ENCODE measurements around the gene UVRAG. TPM values are rescaled to one million over a fixed set of nuclear protein-coding genes. Genes with fewer than 3 reads are reported as not detected.
A peak's percentile ranks its signal among the peaks of the same experiment; 100 is the strongest.

Gene UVRAG
- total and polyA plus RNA-seq, 2 experiments from 2014 or later: 21.6 to 34.0 TPM

DNA sequence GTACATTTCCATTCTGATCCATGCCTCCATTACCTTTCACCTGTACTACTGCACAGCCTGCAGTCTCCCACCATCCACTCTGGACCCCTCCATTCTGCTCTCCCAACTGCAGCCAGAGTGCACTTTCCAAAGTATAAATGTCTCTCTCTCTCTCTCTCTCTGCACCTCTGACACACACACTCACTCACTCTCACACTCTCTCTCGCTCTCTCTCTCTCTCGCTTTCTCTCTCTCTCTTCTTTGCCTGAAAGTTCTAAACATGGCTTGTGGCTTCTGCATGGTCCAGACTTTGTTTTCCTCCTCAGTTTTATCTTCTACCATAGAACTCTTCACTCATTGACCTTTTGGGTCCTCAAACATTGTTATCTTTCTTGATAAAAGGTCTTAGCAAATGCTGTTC, 314.7 kb downstream of the UVRAG start:
- Histone ChIP-seq H3K4me3 (no peak overlapping the region), H3K4me1 (ENCODE audit: low read depth) (peaks cover 56% of the 10 kb centered on the region), H3K27me3 (no peaks in the 10 kb centered on the region), H3K9me3 (ENCODE audit: low read depth) (no peaks in the 10 kb centered on the region), H3K36me3 (no peaks in the 10 kb centered on the region), H3K27ac (peak overlapping the region; percentile 89)
- no peak for DNase-seq (ENCODE audit: low read depth in 1 of 2, low spot score in 1 of 2)
- TF ChIP-seq, protein P1, sequence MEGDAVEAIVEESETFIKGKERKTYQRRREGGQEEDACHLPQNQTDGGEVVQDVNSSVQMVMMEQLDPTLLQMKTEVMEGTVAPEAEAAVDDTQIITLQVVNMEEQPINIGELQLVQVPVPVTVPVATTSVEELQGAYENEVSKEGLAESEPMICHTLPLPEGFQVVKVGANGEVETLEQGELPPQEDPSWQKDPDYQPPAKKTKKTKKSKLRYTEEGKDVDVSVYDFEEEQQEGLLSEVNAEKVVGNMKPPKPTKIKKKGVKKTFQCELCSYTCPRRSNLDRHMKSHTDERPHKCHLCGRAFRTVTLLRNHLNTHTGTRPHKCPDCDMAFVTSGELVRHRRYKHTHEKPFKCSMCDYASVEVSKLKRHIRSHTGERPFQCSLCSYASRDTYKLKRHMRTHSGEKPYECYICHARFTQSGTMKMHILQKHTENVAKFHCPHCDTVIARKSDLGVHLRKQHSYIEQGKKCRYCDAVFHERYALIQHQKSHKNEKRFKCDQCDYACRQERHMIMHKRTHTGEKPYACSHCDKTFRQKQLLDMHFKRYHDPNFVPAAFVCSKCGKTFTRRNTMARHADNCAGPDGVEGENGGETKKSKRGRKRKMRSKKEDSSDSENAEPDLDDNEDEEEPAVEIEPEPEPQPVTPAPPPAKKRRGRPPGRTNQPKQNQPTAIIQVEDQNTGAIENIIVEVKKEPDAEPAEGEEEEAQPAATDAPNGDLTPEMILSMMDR (IDR thresholded peaks at IDR 0.05; ENCODE audit: low read depth, low read length): no peak

DNA sequence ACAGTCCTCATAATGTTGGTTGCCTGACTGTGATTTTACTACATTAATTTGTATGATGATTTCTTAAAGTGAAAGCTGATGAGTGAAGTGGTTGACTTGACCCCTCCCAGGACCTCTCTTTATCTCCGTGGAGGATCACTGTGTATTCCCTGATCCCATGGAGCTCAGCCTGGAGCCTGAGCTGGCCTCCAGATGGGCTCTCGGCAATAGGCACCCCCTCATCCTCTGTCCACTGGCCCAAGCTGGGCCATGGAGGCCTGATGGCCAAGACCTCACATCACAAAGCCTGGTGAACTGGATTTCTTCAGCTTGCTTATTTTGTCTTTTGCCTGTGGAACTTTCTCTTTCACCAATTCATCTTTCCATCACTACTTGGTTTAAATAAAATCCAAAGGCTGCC, 316.1 kb downstream of the UVRAG start:
- Histone ChIP-seq H3K4me3 (no peak overlapping the region), H3K27me3 (no peaks in the 10 kb centered on the region), H3K9me3 (ENCODE audit: low read depth) (no peaks in the 10 kb centered on the region), H3K36me3 (no peaks in the 10 kb centered on the region), H3K4me1 (ENCODE audit: low read depth) (peaks cover 46% of the 10 kb centered on the region), H3K27ac (peak overlapping the region; percentile 89)
- TF ChIP-seq, protein P1 (IDR thresholded peaks at IDR 0.05; ENCODE audit: low read depth, low read length): no peak
- no peak for DNase-seq (ENCODE audit: low read depth in 1 of 2, low spot score in 1 of 2)

DNA sequence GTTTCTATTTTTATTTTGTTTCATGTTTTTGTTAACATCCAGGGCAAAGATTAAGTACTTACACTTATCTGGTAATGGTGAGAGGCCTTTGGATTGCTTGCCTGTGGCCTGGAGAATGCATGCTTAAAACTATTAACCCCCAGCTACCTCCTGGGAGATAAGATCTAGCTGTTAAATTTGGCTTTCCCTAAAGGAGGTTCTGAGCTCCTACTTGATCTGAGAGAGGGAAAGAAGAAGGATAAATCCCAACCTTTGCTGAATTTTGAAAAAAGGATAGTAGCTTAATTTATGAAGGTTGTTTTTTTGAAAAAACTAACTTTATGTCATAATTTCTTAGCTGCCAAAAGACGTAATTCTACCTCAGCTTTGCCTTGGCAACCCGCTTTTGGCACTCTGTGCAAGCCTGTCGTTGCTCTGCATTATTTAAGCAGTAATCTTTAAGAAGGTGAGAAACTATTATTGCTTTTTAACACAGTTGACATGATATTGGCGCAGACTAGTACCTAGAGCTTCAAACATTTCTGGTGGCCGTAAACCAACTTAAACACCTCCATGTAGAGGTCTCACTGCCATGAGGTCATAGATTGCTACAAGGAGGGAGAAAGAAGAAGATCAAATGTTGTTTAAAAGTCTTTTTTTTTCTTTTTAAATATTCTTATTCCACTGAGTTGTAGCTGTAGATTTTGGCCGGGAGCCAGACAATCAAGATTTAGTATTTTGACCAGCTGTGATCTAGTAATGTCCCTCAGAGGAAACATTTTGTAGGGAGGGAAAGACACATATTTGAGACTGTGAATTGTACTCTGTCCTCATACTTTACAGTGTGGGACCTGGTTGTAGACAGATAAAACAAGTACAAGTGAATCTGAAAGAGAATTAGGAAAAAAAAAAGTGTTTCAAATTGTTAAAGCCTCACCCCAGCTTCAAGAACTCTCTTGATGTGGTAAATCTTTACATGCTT, 316.9 kb downstream of the UVRAG start:
- H3K9me3 ChIP-seq (ENCODE audit: low read depth): no peaks in the 10 kb centered on the region
- no peaks in the 10 kb centered on the region for H3K27me3 ChIP-seq
- peak in 1 of 2 donors; percentile 59 for DNase-seq (ENCODE audit: low read depth in 1 of 2, low spot score in 1 of 2)
- TF ChIP-seq, protein P1 (IDR thresholded peaks at IDR 0.05; ENCODE audit: low read depth, low read length): no peak
- peaks cover 46% of the 10 kb centered on the region for H3K4me1 ChIP-seq (ENCODE audit: low read depth)
- H3K4me3 ChIP-seq: no peak overlapping the region
- no peaks in the 10 kb centered on the region for H3K36me3 ChIP-seq
- peak overlapping the region; percentile 89 for H3K27ac ChIP-seq

DNA sequence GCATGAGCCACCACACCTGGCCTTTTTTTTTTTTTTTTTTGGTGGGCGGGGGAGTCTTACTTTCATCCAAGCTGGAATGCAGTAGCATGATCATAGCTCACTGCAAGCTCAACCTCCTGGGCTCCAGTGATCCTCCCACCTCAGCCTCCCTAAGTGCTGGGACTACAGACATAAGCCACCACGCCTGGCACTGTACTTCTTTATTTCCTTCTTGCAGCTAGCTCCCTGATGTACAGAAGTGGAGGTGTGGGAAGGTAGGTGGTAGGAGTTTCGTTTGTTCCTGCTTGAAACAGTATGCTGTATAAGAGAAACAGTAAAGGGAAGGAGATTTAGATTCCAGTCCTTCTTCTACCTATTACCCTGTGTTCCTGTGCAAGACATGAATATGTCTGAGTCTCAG, 319.2 kb downstream of the UVRAG start:
- Histone ChIP-seq H3K9me3 (ENCODE audit: low read depth) (no peaks in the 10 kb centered on the region), H3K4me1 (ENCODE audit: low read depth) (peaks cover 41% of the 10 kb centered on the region), H3K27me3 (no peaks in the 10 kb centered on the region), H3K36me3 (no peaks in the 10 kb centered on the region), H3K4me3 (no peak overlapping the region), H3K27ac (no peak overlapping the region)
- TF ChIP-seq, protein P1 (IDR thresholded peaks at IDR 0.05; ENCODE audit: low read depth, low read length): no peak
- DNase-seq (ENCODE audit: low read depth in 1 of 2, low spot score in 1 of 2): no peak

DNA sequence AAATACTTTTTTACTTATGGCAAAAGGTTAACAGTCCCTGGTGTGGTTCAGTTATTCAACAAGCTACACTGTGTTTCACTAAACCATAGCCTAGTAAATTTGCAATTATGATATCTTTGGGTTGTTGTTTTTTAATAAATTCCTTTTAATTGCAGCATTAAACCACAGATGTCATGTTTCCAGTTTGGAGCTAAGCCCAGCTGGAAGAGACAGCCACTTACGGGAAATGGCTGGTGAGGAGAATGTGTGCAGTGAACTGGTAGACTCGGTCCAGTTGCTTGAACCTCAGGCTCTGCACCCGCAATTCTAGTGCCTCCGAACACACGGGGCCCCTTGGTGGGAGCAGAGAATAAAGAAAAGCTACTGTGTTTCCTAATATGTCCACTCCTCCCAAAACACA, 320.5 kb downstream of the UVRAG start:
- Histone ChIP-seq H3K36me3 (no peaks in the 10 kb centered on the region), H3K4me1 (ENCODE audit: low read depth) (peaks cover 28% of the 10 kb centered on the region), H3K9me3 (ENCODE audit: low read depth) (no peaks in the 10 kb centered on the region), H3K27ac (no peak overlapping the region), H3K4me3 (no peak overlapping the region), H3K27me3 (no peaks in the 10 kb centered on the region)
- TF ChIP-seq, protein P1 (IDR thresholded peaks at IDR 0.05; ENCODE audit: low read depth, low read length): no peak
- peak in 1 of 2 donors; percentile 49 for DNase-seq (ENCODE audit: low read depth in 1 of 2, low spot score in 1 of 2)

Measured in cardiac muscle cell (in vitro differentiated cells and primary cell).